ENCODE data around the gene ASB12.

Gene ASB12

DNA sequence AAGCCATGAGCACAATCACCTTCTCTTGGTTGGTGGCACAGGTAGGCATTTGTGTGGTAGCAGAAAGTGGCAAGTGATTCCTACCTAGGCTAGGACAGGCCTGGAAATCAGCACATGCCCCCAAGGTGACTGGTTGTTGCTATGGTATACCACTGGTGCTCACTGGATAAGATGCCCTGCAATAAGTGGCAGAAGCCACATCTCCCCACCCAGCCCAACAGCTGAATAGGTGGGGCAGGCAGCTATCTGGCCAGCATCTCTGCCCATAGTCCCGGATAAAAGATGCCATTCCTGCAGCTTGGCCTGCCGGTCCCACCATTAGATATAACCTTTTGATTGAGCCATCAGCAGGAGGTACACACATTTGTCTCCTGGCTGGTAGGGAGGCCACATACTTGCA, 46.0 kb downstream of the ASB12 start:
- TF ChIP-seq, protein P1, sequence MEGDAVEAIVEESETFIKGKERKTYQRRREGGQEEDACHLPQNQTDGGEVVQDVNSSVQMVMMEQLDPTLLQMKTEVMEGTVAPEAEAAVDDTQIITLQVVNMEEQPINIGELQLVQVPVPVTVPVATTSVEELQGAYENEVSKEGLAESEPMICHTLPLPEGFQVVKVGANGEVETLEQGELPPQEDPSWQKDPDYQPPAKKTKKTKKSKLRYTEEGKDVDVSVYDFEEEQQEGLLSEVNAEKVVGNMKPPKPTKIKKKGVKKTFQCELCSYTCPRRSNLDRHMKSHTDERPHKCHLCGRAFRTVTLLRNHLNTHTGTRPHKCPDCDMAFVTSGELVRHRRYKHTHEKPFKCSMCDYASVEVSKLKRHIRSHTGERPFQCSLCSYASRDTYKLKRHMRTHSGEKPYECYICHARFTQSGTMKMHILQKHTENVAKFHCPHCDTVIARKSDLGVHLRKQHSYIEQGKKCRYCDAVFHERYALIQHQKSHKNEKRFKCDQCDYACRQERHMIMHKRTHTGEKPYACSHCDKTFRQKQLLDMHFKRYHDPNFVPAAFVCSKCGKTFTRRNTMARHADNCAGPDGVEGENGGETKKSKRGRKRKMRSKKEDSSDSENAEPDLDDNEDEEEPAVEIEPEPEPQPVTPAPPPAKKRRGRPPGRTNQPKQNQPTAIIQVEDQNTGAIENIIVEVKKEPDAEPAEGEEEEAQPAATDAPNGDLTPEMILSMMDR (IDR thresholded peaks at IDR 0.05): no peak

DNA sequence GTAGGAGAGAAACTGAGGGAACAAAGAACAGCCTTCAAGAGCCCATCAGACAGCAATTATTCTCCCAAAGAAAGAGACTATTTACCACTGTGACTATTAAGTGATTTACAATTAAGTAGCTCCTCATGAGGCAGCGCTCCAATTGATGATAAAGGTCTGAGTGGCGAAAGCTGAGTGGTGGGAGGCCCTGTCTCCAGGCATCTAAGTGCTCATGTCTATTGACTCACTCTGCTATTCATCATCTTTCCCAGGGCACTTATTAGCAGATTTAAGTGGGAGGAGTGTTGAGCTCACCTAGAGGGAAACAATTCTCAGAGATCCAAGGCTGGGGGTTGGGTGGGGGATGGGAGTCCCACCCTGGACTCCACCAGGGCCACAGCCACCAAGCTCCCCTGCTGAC, 48.2 kb downstream of the ASB12 start:
- TF ChIP-seq, protein P1 (IDR thresholded peaks at IDR 0.05): no peak

DNA sequence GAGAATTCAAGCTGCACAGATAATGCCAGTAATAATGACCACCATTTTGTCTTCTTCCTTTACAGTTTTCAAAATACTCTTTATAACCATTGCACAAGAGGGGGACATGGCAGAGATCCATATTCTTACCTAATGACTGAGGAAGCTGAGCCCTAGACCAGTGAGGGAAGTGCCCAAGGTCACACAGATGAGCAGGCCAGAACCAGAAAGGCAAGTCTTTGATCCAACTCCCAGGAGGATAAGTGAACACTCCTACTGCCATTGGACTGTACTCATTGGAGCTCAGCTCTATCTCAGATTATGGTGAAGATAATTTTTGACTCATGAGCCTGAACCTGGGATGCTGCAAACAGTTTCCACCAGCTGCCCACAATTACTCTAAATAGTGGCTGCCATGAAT, 53.5 kb downstream of the ASB12 start:
- TF ChIP-seq, protein P1 (IDR thresholded peaks at IDR 0.05): no peak

Measured in LNCAP (cell line).